Endothelial cell of umbilical vein (primary cell): ENCODE results near the gene PLPP2.

Experiments used
- GATA2 ChIP-seq: IDR thresholded peaks from 2 replicates; pipeline ENCODE4 v1.7.0; 2011; ENCODE audit warnings: low read depth, mild to moderate bottlenecking, moderate library complexity, mixed read lengths, low read length; ENCODE audit not compliant: insufficient read length, insufficient read depth
- POLR2AphosphoS5 ChIP-seq: IDR thresholded peaks from 2 replicates; pipeline ENCODE4 v1.6.1; 2012; ENCODE audit warnings: low read depth, mild to moderate bottlenecking, control low read depth, low read length, moderate library complexity; ENCODE audit not compliant: insufficient read depth

DNA sequence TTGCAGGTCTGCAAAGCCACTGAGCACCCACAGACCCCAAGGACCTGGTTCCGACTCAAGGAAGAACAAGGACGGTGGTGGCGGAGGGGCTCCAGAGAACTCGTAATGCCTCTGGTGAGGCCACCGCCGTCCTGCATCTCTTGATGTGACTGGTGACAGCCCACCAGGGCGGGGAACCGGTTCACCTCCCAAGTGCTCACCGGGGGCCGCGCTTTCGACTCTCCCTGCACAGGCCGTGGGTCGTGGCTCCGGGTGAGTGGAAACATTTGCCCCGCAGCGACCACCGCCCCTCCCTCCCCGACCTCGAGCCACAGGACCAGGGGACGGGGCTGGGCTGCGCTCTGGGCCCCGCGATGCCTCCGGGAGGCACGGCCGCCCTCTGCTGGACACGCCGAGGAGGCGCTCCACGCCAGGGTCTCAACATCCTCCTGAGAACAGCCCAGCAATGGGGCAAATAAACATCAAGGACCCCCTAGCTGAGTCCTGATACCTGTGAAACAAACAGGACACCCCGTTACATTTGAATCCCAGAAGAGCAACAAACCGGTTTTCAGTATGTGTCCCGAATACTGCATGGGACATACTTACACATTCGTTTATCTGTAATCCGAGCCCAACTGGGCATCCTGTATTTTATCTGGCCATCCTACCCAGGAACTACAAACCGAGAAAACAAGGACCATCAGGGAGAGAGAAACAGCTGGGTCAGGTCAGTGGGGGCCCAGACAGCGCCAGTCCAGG lies 3.9 kb upstream of the PLPP2 start:
- TF ChIP-seq POLR2AphosphoS5 (no peak), GATA2 (no peak)
